HEK293T (cell line): Measurements from ENCODE around the gene EBPL.

Source experiments
- CTCF ChIA-PET: fragments of 350-600 bp; formaldehyde crosslinking; extraction: SDS; loops from one replicate; lab custom pipeline; 2021; ENCODE audit warnings: antibody characterized with exemption, inconsistent platforms; lab: Yijun Ruan, JAX
- POLR2A ChIA-PET: fragments of 350-600 bp; formaldehyde crosslinking; extraction: SDS; loops from one replicate; lab custom pipeline; 2020; ENCODE audit warnings: antibody characterized with exemption, inconsistent platforms; lab: Yijun Ruan, JAX
- DNase-seq: peaks from one replicate; pipeline ENCODE4 v3.0.0; 2012; ENCODE audit warnings: mixed read lengths; ENCODE audit errors: extremely low spot score
- ARNT ChIP-seq: fragments of 450-650 bp; IDR thresholded peaks from 2 replicates; pipeline ENCODE4 v1.6.1; 2017; ENCODE audit warnings: mild to moderate bottlenecking
- BHLHE40 ChIP-seq: fragments of 450-650 bp; IDR thresholded peaks from 2 replicates; pipeline ENCODE4 v1.6.1; 2016; ENCODE audit warnings: mild to moderate bottlenecking, moderate library complexity, borderline replicate concordance
- CTBP1 ChIP-seq: fragments of 450-650 bp; IDR thresholded peaks from 2 replicates; pipeline ENCODE4 v1.6.1; 2016; ENCODE audit warnings: borderline replicate concordance
- ELF4 ChIP-seq: fragments of 450-650 bp; IDR thresholded peaks from 2 replicates; pipeline ENCODE4 v1.6.1; 2017; ENCODE audit warnings: antibody characterized with exemption
- FOXA1 ChIP-seq: fragments of 450-650 bp; IDR thresholded peaks from 2 replicates; pipeline ENCODE4 v1.6.1; 2016; ENCODE audit warnings: mild to moderate bottlenecking
- FOXK2 ChIP-seq: fragments of 450-650 bp; IDR thresholded peaks from 2 replicates; pipeline ENCODE4 v1.6.1; 2016; ENCODE audit warnings: mild to moderate bottlenecking
- FOXM1 ChIP-seq: fragments of 450-650 bp; IDR thresholded peaks from 2 replicates; pipeline ENCODE4 v1.6.1; 2017; ENCODE audit warnings: mild to moderate bottlenecking, borderline replicate concordance
- HDGF ChIP-seq: fragments of 450-650 bp; IDR thresholded peaks from 2 replicates; pipeline ENCODE4 v1.6.1; 2017; ENCODE audit warnings: antibody characterized with exemption, borderline replicate concordance
- L3MBTL2 ChIP-seq: fragments of 450-650 bp; conservative IDR thresholded peaks from 2 replicates; pipeline ENCODE4 v1.6.1; 2016; ENCODE audit warnings: mild to moderate bottlenecking
- LEF1 ChIP-seq: fragments of 450-650 bp; IDR thresholded peaks from 2 replicates; pipeline ENCODE4 v1.6.1; 2017; ENCODE audit warnings: mild to moderate bottlenecking, borderline replicate concordance
- NFRKB ChIP-seq: fragments of 450-650 bp; IDR thresholded peaks from 2 replicates; pipeline ENCODE4 v1.6.1; 2016; ENCODE audit warnings: mild to moderate bottlenecking, moderate library complexity
- SP1 ChIP-seq: fragments of 450-650 bp; IDR thresholded peaks from 2 replicates; pipeline ENCODE4 v1.6.1; 2017
- SUZ12 ChIP-seq: fragments of 450-650 bp; IDR thresholded peaks from 2 replicates; pipeline ENCODE4 v1.6.1; 2016; ENCODE audit warnings: mild to moderate bottlenecking
- TARDBP ChIP-seq: fragments of 450-650 bp; IDR thresholded peaks from 2 replicates; pipeline ENCODE4 v1.6.1; 2016
- ZNF384 ChIP-seq: fragments of 450-650 bp; IDR thresholded peaks from 2 replicates; pipeline ENCODE4 v1.6.1; 2016
- TF ChIP-seq, protein P1 (sequence below): fragments of 450-650 bp; IDR thresholded peaks from 2 replicates; pipeline ENCODE4 v1.6.1; 2016

EBPL gene

DNA sequence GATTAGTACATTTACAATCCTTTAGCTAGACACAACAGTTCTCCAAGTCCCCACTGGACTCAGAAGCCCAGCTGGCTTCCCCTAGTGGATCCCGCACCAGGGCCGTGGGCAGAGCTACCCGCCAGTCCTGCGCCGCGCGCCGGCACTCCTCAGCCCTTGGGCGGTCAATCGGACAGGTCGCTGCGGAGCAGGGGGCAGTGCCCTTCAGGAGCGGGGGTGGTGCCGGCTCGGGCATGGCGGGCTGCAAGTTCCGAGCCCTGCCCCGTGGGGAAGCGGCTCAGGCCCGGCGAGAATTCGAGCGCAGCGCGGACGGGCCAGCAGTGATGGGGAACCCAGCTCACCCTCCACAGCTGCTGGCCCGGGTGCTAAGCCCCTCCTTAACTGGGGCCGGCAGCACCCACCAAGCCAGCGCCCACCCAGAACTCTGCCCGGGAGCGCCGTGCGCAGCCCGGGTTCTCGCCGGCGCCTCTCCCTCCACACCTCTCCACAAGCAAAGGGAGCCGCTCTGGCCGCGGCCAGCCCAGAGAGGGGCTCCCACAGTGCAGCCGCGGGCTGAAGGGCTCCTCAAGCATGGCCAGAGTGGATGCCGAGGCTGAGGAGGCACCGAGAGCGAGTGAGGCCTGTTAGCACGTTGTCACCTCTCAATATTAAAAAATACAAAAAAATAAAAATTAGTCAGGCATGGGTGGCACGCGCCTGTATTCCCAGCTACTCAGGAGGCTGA is 12.9 kb downstream of the EBPL start:
- no peak for DNase-seq
- TF ChIP-seq SUZ12, result no peak
- no peak for TF ChIP-seq HDGF
- no peak for TF ChIP-seq ZNF384
- TF ChIP-seq, protein P1, sequence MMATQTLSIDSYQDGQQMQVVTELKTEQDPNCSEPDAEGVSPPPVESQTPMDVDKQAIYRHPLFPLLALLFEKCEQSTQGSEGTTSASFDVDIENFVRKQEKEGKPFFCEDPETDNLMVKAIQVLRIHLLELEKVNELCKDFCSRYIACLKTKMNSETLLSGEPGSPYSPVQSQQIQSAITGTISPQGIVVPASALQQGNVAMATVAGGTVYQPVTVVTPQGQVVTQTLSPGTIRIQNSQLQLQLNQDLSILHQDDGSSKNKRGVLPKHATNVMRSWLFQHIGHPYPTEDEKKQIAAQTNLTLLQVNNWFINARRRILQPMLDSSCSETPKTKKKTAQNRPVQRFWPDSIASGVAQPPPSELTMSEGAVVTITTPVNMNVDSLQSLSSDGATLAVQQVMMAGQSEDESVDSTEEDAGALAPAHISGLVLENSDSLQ, result no peak
- TF ChIP-seq L3MBTL2, result no peak
- TF ChIP-seq FOXA1, result no peak
- TF ChIP-seq ARNT, result no peak
- TF ChIP-seq BHLHE40, result no peak
- TF ChIP-seq TARDBP, result no peak
- no peak for TF ChIP-seq CTBP1
- TF ChIP-seq ELF4, result no peak
- TF ChIP-seq FOXK2, result no peak
- no peak for TF ChIP-seq NFRKB
- no peak for TF ChIP-seq FOXM1
- no peak for TF ChIP-seq LEF1
- ChIA-PET POLR2A (no interaction called here), CTCF (no interaction called here)

DNA sequence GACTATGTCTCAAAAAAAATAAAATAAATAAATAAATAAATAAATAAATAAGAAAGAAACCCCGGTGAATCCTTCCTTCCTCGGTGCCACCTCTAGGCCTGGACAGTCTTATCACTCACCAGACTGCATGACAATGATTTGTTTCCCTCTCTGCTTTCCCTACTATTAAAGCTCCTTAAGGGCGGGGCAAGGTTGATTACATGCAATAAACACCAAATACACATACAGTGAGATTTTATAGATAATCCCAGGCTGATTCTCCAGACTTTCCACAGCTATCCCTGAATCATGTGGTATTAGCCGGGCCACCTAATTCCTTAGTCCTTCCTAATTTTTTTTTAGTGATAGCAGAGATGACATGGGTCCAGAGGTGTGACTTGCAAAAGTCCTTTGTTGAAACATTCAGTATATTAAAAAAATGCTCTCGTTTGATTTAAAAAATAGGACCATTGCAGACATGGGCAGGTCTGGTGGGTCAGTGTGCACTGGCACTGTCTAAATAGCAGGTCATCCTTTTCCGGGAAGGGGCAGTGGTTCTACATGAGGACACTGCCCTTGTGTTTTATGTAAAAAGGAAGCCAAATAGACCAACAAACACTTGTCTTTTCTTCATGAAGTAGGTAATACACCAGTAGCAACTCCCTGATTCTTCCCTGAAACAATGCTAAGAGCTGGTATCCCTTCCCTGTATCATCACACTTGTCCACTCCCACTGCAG is 14.5 kb downstream of the EBPL start:
- TF ChIP-seq FOXK2, result no peak
- no peak for TF ChIP-seq LEF1
- no peak for TF ChIP-seq CTBP1
- no peak for TF ChIP-seq SP1
- no peak for TF ChIP-seq FOXM1
- TF ChIP-seq TARDBP, result no peak
- TF ChIP-seq HDGF, result no peak
- no peak for TF ChIP-seq BHLHE40
- no peak for TF ChIP-seq ZNF384
- no peak for TF ChIP-seq ELF4
- no peak for TF ChIP-seq FOXA1
- no peak for TF ChIP-seq SUZ12
- DNase-seq, result no peak
- ChIA-PET POLR2A (interaction anchor here (1.0 kb wide), 1 partner anchor 12 kb away, joined by 3 read pairs; no protein-coding TSS in a partner anchor), CTCF (no interaction called here)

DNA sequence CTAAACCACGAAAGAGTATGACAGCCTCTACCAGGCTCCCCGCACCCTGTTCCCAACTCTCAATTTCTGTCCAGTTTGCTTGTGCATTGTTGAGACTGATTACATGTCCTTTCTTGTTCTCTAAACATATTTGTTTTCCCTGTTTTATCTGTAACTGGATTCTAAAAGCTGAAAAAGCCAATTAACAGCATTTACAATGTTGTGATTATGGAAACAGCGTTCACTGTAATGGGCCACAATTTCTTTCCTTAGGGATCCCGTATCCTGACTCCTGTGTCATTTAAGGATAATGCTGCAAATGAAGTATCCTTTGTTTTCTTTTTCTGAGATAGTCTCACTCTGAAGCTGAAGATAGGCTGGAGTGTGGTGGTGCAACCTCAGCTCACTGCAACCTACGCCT is 20.5 kb downstream of the EBPL start:
- CTCF ChIA-PET, result no interaction called here
- TF ChIP-seq FOXK2, result no peak
- no peak for TF ChIP-seq NFRKB
- no peak for TF ChIP-seq L3MBTL2
- TF ChIP-seq TARDBP, result no peak
- TF ChIP-seq SP1, result no peak
- no peak for TF ChIP-seq ARNT
- no peak for TF ChIP-seq CTBP1
- TF ChIP-seq HDGF, result no peak
- no peak for TF ChIP-seq ZNF384
- TF ChIP-seq LEF1, result no peak
- TF ChIP-seq BHLHE40, result no peak
- POLR2A ChIA-PET, result interaction anchor here (1.8 kb wide), 1 partner anchor 122 kb away, joined by 8 read pairs; the partner anchor contains the start of gene KPNA3
- no peak for DNase-seq

DNA sequence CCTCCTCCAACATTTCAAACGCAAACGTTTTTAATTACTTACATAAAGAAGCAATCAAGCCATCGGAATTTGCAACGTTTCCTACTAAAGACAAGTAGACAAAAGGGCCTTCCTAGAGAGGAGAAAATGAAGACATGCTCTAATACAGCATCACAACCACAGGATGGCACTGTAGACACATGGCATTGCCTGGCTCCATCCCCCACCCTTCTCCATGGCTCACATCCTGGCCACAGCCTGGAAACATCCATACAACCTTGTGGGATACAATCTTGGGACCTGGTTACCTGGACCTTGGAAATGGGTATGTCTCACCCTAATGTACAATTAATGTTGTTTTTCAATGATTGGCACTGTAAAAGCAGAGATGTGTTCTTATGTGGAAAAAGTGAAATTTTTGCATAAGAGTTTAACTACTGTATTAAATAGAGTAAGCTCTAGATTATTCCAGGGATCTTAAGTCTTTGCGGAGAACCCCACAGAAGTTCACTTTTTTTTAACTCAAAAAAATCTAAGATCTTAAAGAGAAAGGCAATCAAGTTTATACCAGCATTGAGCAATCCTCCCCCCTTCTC is 21.5 kb downstream of the EBPL start:
- POLR2A ChIA-PET, result interaction anchor here (1.8 kb wide), 1 partner anchor 123 kb away, joined by 8 read pairs; the partner anchor contains the start of gene KPNA3
- TF ChIP-seq LEF1 (no peak), FOXA1 (no peak), CTBP1 (no peak), FOXK2 (no peak), HDGF (no peak), SP1 (no peak), ELF4 (no peak), NFRKB (no peak), L3MBTL2 (no peak), SUZ12 (no peak), BHLHE40 (no peak), ZNF384 (no peak), FOXM1 (no peak), ARNT (no peak), TARDBP (no peak)
- TF ChIP-seq, protein P1, result no peak
- DNase-seq, result peak; percentile 75
- CTCF ChIA-PET, result no interaction called here

DNA sequence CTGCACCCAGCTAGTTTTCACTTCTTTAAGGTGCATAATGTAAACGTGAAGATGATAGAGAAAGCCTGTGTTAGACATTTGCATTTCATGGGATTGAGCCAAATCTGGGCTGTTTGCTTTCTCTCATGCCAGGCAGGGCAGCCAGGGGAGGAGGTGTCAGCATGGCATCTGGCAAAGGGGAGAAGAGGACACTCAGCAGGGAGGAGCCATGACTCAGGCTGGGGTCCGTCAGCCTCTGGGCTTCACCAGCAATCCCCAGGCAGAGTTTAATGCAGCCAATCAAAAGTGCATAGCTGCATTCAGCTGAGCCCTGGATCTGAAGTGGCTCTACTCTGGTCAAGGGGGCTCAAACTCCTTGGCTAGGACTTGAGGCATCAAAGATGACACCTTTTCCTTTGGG is 23.5 kb downstream of the EBPL start:
- ChIA-PET POLR2A (no interaction called here), CTCF (no interaction called here)
- TF ChIP-seq LEF1 (no peak), CTBP1 (no peak), HDGF (no peak), TARDBP (no peak), SP1 (no peak), ELF4 (no peak), FOXM1 (no peak), FOXA1 (no peak), BHLHE40 (no peak), NFRKB (no peak)
- DNase-seq, result no peak

DNA sequence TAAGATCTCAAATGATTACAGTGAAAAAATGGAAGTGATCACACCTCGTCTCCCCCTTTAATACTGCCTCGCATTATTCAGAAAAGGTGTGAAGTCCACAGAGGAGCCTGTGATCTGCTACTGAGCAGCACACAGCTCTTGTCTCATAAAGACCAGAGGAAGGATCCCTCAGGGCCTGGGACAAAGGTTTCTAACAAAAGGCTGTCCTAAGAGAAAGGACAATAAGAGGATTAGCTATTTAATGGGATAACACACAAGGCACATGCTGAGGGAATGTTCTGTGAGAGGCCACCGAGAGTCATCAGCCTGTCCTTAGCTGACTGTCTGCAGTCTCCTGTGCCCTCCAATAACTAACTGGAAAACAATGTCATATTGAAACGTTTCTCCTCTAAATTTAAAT is 26.7 kb downstream of the EBPL start:
- no peak for DNase-seq
- TF ChIP-seq NFRKB (no peak), HDGF (no peak), TARDBP (no peak), ELF4 (no peak), FOXK2 (no peak), ZNF384 (no peak)
- ChIA-PET CTCF (no interaction called here), POLR2A (interaction anchor here (0.7 kb wide), 1 partner anchor 128 kb away, joined by 3 read pairs; the partner anchor contains the start of gene KPNA3)
